Stimulated activated CD4-positive, alpha-beta T cell treated with anti-CD3 and anti-CD28 coated beads, Interleukin-15, amount 100 ng/mL, for 1 hour (primary cell): Measurements from ENCODE around the gene TOB2.

Source experiments
- DNase-seq, 2 donors: peaks; one replicate each; pipeline ENCODE4 v3.0.0-alpha.2; 2020; ENCODE audit warnings: low read depth in 1 of 2, low spot score in 1 of 2

Gene TOB2

GRCh38 chr22:41394012-41394356 is 52.6 kb downstream of the TOB2 start:
- no peak for DNase-seq

GRCh38 chr22:41387341-41387740 is 59.3 kb downstream of the TOB2 start:
- no peak for DNase-seq

GRCh38 chr22:41384128-41384527 is 62.5 kb downstream of the TOB2 start:
- no peak for DNase-seq
